Neural progenitor cell (in vitro differentiated cells): ENCODE data around the gene RAC2. TPM values are rescaled to one million over a fixed set of nuclear protein-coding genes. Genes with fewer than 3 reads are reported as not detected.
A peak's percentile ranks its signal among the peaks of the same experiment; 100 is the strongest.

ENCODE experiments used
- DNase-seq: peaks from one replicate; pipeline ENCODE4 v3.0.0-alpha.2; 2016; ENCODE audit warnings: low spot score
- H2AFZ ChIP-seq: fragments of 200-600 bp; sonication (generic); replicated peaks from 2 replicates; pipeline ENCODE4 v1.6.1; 2016; ENCODE audit warnings: antibody characterized with exemption
- H3F3A ChIP-seq: fragments of 200-600 bp; sonication (generic); 2 replicates; pipeline ENCODE4 v1.6.1; 2016; ENCODE audit warnings: antibody characterized with exemption, low read depth
- H3K27ac ChIP-seq: fragments of 200-600 bp; sonication (generic); 2 replicates; pipeline ENCODE4 v1.5.1; 2016; ENCODE audit warnings: mild to moderate bottlenecking
- H3K27me3 ChIP-seq: fragments of 200-600 bp; sonication (generic); 2 replicates; pipeline ENCODE4 v1.6.1; 2016; ENCODE audit warnings: mild to moderate bottlenecking, moderate library complexity
- H3K36me3 ChIP-seq: fragments of 200-600 bp; sonication (generic); 2 replicates; pipeline ENCODE4 v1.5.1; 2016
- H3K4me1 ChIP-seq: fragments of 200-600 bp; sonication (generic); 2 replicates; pipeline ENCODE4 v1.6.1; 2016; ENCODE audit warnings: mixed run types
- H3K4me2 ChIP-seq: fragments of 200-600 bp; sonication (generic); 2 replicates; pipeline ENCODE4 v1.6.1; 2016
- H3K4me3 ChIP-seq: fragments of 200-600 bp; sonication (generic); 2 replicates; pipeline ENCODE4 v1.5.1; 2016
- H3K79me2 ChIP-seq: fragments of 200-600 bp; sonication (generic); 2 replicates; pipeline ENCODE4 v1.6.1; 2016; ENCODE audit warnings: low read depth
- H3K9ac ChIP-seq: fragments of 200-600 bp; sonication (generic); 2 replicates; pipeline ENCODE4 v1.6.1; 2016
- H3K9me3 ChIP-seq: fragments of 200-600 bp; sonication (generic); 2 replicates; pipeline ENCODE4 v1.5.1; 2016; ENCODE audit warnings: low read depth
- H4K20me1 ChIP-seq: fragments of 200-600 bp; sonication (generic); 2 replicates; pipeline ENCODE4 v1.6.1; 2016; ENCODE audit warnings: low read depth
- H3K27ac Mint-ChIP-seq: 3 replicates; pipeline ENCODE4 v1.8.0; 2021; ENCODE audit warnings: mixed read lengths
- H3K27me3 Mint-ChIP-seq: 2 replicates; pipeline ENCODE4 v1.8.0; 2022; ENCODE audit warnings: low read depth, mild to moderate bottlenecking, inconsistent platforms, moderate library complexity, mixed read lengths; ENCODE audit not compliant: insufficient read depth
- H3K36me3 Mint-ChIP-seq: 3 replicates; pipeline ENCODE4 v1.8.0; 2021; ENCODE audit warnings: mixed read lengths
- H3K4me1 Mint-ChIP-seq: 3 replicates; pipeline ENCODE4 v1.8.0; 2021; ENCODE audit warnings: mixed read lengths
- H3K4me3 Mint-ChIP-seq: 3 replicates; pipeline ENCODE4 v1.8.0; 2021; ENCODE audit warnings: mild to moderate bottlenecking, moderate library complexity, mixed read lengths
- H3K9me3 Mint-ChIP-seq: 3 replicates; pipeline ENCODE4 v1.8.0; 2020; ENCODE audit warnings: mixed read lengths
- EZH2 ChIP-seq: fragments of 200-600 bp; sonication (generic); IDR thresholded peaks from 2 replicates; pipeline ENCODE4 v1.6.1; 2017; ENCODE audit warnings: antibody characterized with exemption, mild to moderate bottlenecking, moderate library complexity
- EZH2phosphoT487 ChIP-seq: fragments of 200-600 bp; sonication (generic); IDR thresholded peaks from 2 replicates; pipeline ENCODE4 v1.6.1; 2017; ENCODE audit warnings: antibody characterized with exemption
- total RNA-seq: library from RNA; depleted of rRNA; stranded (reverse); fragments of >200 nt; gene quantifications from 2 replicates; pipeline ENCODE4 v1.2.3, GENCODE V29; 2015; ENCODE audit warnings: low replicate concordance
- TF ChIP-seq, protein P1 (sequence below): fragments of 200-600 bp; sonication (generic); IDR thresholded peaks from 2 replicates; pipeline ENCODE4 v1.5.1; 2017; ENCODE audit warnings: antibody characterized with exemption, mild to moderate bottlenecking

The RAC2 gene
- total RNA-seq, 1 donor from 2014 or later: 1.7 TPM

- TF ChIP-seq, protein P1, sequence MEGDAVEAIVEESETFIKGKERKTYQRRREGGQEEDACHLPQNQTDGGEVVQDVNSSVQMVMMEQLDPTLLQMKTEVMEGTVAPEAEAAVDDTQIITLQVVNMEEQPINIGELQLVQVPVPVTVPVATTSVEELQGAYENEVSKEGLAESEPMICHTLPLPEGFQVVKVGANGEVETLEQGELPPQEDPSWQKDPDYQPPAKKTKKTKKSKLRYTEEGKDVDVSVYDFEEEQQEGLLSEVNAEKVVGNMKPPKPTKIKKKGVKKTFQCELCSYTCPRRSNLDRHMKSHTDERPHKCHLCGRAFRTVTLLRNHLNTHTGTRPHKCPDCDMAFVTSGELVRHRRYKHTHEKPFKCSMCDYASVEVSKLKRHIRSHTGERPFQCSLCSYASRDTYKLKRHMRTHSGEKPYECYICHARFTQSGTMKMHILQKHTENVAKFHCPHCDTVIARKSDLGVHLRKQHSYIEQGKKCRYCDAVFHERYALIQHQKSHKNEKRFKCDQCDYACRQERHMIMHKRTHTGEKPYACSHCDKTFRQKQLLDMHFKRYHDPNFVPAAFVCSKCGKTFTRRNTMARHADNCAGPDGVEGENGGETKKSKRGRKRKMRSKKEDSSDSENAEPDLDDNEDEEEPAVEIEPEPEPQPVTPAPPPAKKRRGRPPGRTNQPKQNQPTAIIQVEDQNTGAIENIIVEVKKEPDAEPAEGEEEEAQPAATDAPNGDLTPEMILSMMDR: no peak
- TF ChIP-seq EZH2 (no peak), EZH2phosphoT487 (no peak)
- H2AFZ ChIP-seq: no peak overlapping the region
- DNase-seq: no peak
- H3K4me1 Mint-ChIP-seq: peaks cover 42% of the 10 kb centered on the region
- H3K27me3 ChIP-seq: no peaks in the 10 kb centered on the region
- no peak overlapping the region for H3K4me2 ChIP-seq
- H3K36me3 ChIP-seq: no peaks in the 10 kb centered on the region
- H4K20me1 ChIP-seq: no peaks in the 10 kb centered on the region
- peaks cover 25% of the 10 kb centered on the region for H3K4me1 ChIP-seq
- peak overlapping the region; percentile 87 for H3K27ac Mint-ChIP-seq
- H3K4me3 ChIP-seq: no peak overlapping the region
- no peak overlapping the region for H3K9ac ChIP-seq
- H3K27ac ChIP-seq: no peak overlapping the region
- no peaks in the 10 kb centered on the region for H3K36me3 Mint-ChIP-seq
- no peak overlapping the region for H3K4me3 Mint-ChIP-seq
- no peaks in the 10 kb centered on the region for H3K79me2 ChIP-seq
- H3F3A ChIP-seq: peaks cover 5% of the 10 kb centered on the region
- H3K9me3 ChIP-seq: no peaks in the 10 kb centered on the region
- no peaks in the 10 kb centered on the region for H3K9me3 Mint-ChIP-seq
- H3K27me3 Mint-ChIP-seq: peaks cover 10% of the 10 kb centered on the region
Observed at GRCh38 chr22:37209140-37209845, 34.8 kb downstream of the RAC2 start.

- H3K4me2 ChIP-seq: no peak overlapping the region
- H3K27ac Mint-ChIP-seq: peak overlapping the region; percentile 81
- no peaks in the 10 kb centered on the region for H3K36me3 ChIP-seq
- no peak overlapping the region for H3K4me3 Mint-ChIP-seq
- H3K27me3 ChIP-seq: no peaks in the 10 kb centered on the region
- no peak for DNase-seq
- no peaks in the 10 kb centered on the region for H4K20me1 ChIP-seq
- no peak overlapping the region for H3K4me3 ChIP-seq
- H3K36me3 Mint-ChIP-seq: no peaks in the 10 kb centered on the region
- no peak overlapping the region for H3K9ac ChIP-seq
- TF ChIP-seq, protein P1: no peak
- TF ChIP-seq EZH2: no peak
- TF ChIP-seq EZH2phosphoT487: no peak
- no peaks in the 10 kb centered on the region for H3K9me3 ChIP-seq
- no peaks in the 10 kb centered on the region for H3K79me2 ChIP-seq
- H3K27me3 Mint-ChIP-seq: peaks cover 9% of the 10 kb centered on the region
- no peak overlapping the region for H3K27ac ChIP-seq
- H3K4me1 ChIP-seq: peaks cover 23% of the 10 kb centered on the region
- H3F3A ChIP-seq: peaks cover 5% of the 10 kb centered on the region
- H3K4me1 Mint-ChIP-seq: peaks cover 35% of the 10 kb centered on the region
- no peaks in the 10 kb centered on the region for H3K9me3 Mint-ChIP-seq
- H2AFZ ChIP-seq: no peak overlapping the region
Observed at GRCh38 chr22:37208401-37209139, 35.5 kb downstream of the RAC2 start.

- DNase-seq: no peak
- Histone ChIP-seq H2AFZ (no peak overlapping the region), H3F3A (peaks cover 5% of the 10 kb centered on the region), H3K27ac (no peak overlapping the region), H3K36me3 (no peaks in the 10 kb centered on the region), H3K9ac (no peak overlapping the region), H3K4me2 (no peak overlapping the region), H3K27me3 (no peaks in the 10 kb centered on the region), H3K79me2 (no peaks in the 10 kb centered on the region), H3K9me3 (no peaks in the 10 kb centered on the region), H4K20me1 (no peaks in the 10 kb centered on the region), H3K4me3 (no peak overlapping the region), H3K4me1 (peaks cover 22% of the 10 kb centered on the region)
- TF ChIP-seq EZH2: no peak
- TF ChIP-seq EZH2phosphoT487: no peak
- TF ChIP-seq, protein P1: no peak
- Mint-ChIP-seq H3K36me3 (no peaks in the 10 kb centered on the region), H3K27me3 (peaks cover 7% of the 10 kb centered on the region), H3K4me1 (peaks cover 34% of the 10 kb centered on the region), H3K4me3 (no peak overlapping the region), H3K9me3 (no peaks in the 10 kb centered on the region), H3K27ac (peak overlapping the region; percentile 25)
Observed at GRCh38 chr22:37207981-37208380, 36.1 kb downstream of the RAC2 start.
